WTC11 (cell line): ENCODE data around the gene TMEM72. TPM values are rescaled to one million over a fixed set of nuclear protein-coding genes. Genes with fewer than 3 reads are reported as not detected.

Source experiments
- ATAC-seq: fragments of 200-7000 bp; cut with Tn5 transposase; 2 replicates; pipeline ENCODE4 v1.10.0; 2021; ENCODE audit warnings: mild to moderate bottlenecking, moderate library complexity
- CTCF ChIA-PET: fragments of 300-600 bp; sonication (Branson Sonifier 250); formaldehyde crosslinking; loops from one replicate; lab custom pipeline; 2021; ENCODE audit warnings: antibody characterized with exemption; lab: Charles Lee
- POLR2A ChIA-PET: fragments of 350-600 bp; sonication (Branson Sonifier 250); formaldehyde crosslinking; loops from one replicate; lab custom pipeline; 2021; ENCODE audit warnings: antibody characterized with exemption; lab: Charles Lee
- DNase-seq: peaks from one replicate; pipeline ENCODE4 v3.0.0; 2021; ENCODE audit warnings: low spot score
- H3K27ac Mint-ChIP-seq: 2 replicates; pipeline ENCODE4 v1.8.0; 2021; ENCODE audit warnings: mixed read lengths
- H3K27me3 Mint-ChIP-seq: 2 replicates; pipeline ENCODE4 v1.8.0; 2021; ENCODE audit warnings: low read depth, mild to moderate bottlenecking, moderate library complexity, mixed read lengths
- H3K36me3 Mint-ChIP-seq: 2 replicates; pipeline ENCODE4 v1.8.0; 2021; ENCODE audit warnings: mixed read lengths
- H3K4me1 Mint-ChIP-seq: 2 replicates; pipeline ENCODE4 v1.8.0; 2022; ENCODE audit warnings: mixed read lengths
- H3K4me3 Mint-ChIP-seq: 2 replicates; pipeline ENCODE4 v1.8.0; 2021; ENCODE audit warnings: mild to moderate bottlenecking, moderate library complexity, mixed read lengths
- H3K9me3 Mint-ChIP-seq: 2 replicates; pipeline ENCODE4 v1.8.0; 2021; ENCODE audit warnings: mixed read lengths
- ATF6 ChIP-seq: sonication (generic); formaldehyde crosslinking; IDR thresholded peaks from 2 replicates; pipeline ENCODE4 v1.8.1; 2023; ENCODE audit warnings: mild to moderate bottlenecking, missing genetic modification reagents
- CDX4 ChIP-seq: fragments of 250-450 bp; sonication (Bioruptor Pico); IDR thresholded peaks from 2 replicates; pipeline ENCODE4 v1.9.0; 2021; ENCODE audit warnings: moderate library complexity, mild to moderate bottlenecking, inconsistent platforms, borderline replicate concordance
- FOXP1 ChIP-seq: sonication (generic); formaldehyde crosslinking; IDR thresholded peaks from 2 replicates; pipeline ENCODE4 v1.8.0; 2022; ENCODE audit warnings: missing genetic modification reagents, mild to moderate bottlenecking, moderate library complexity, borderline replicate concordance
- GRHL2 ChIP-seq: fragments of 250-450 bp; sonication (Bioruptor Pico); IDR thresholded peaks from 2 replicates; pipeline ENCODE4 v1.8.0; 2022; ENCODE audit warnings: mild to moderate bottlenecking, moderate library complexity; ENCODE audit not compliant: insufficient replicate concordance, severe bottlenecking
- JUN ChIP-seq: sonication (generic); formaldehyde crosslinking; IDR thresholded peaks from 2 replicates; pipeline ENCODE4 v1.8.0; 2023; ENCODE audit warnings: mild to moderate bottlenecking, missing genetic modification reagents
- KAT7 ChIP-seq: sonication (generic); formaldehyde crosslinking; IDR thresholded peaks from 2 replicates; pipeline ENCODE4 v1.8.1; 2023; ENCODE audit warnings: missing genetic modification reagents, mild to moderate bottlenecking, borderline replicate concordance
- MXD4 ChIP-seq: fragments of 250-450 bp; sonication (Bioruptor Pico); IDR thresholded peaks from 2 replicates; pipeline ENCODE4 v1.8.0; 2021; ENCODE audit warnings: mild to moderate bottlenecking, moderate library complexity, borderline replicate concordance
- NFYB ChIP-seq: sonication (generic); formaldehyde crosslinking; conservative IDR thresholded peaks from 2 replicates; pipeline ENCODE4 v1.8.0; 2022; ENCODE audit warnings: low read depth, missing genetic modification reagents
- NR1H2 ChIP-seq: sonication (generic); formaldehyde crosslinking; IDR thresholded peaks from 2 replicates; pipeline ENCODE4 v1.9.0; 2021; ENCODE audit warnings: mild to moderate bottlenecking, moderate library complexity, missing genetic modification reagents
- PRRX2 ChIP-seq: fragments of 250-450 bp; sonication (Bioruptor Pico); IDR thresholded peaks from 2 replicates; pipeline ENCODE4 v1.8.0; 2021; ENCODE audit warnings: mild to moderate bottlenecking
- RORB ChIP-seq: fragments of 250-450 bp; sonication (Bioruptor Pico); IDR thresholded peaks from 2 replicates; pipeline ENCODE4 v1.9.0; 2021; ENCODE audit warnings: mild to moderate bottlenecking
- ZBTB43 ChIP-seq: sonication (generic); formaldehyde crosslinking; IDR thresholded peaks from 2 replicates; pipeline ENCODE4 v1.8.1; 2023; ENCODE audit warnings: mild to moderate bottlenecking, missing genetic modification reagents
- ZNF219 ChIP-seq: sonication (generic); formaldehyde crosslinking; IDR thresholded peaks from 2 replicates; pipeline ENCODE4 v1.8.0; 2023; ENCODE audit warnings: missing genetic modification reagents, mild to moderate bottlenecking, borderline replicate concordance
- ZNF671 ChIP-seq: fragments of 250-450 bp; sonication (Bioruptor Pico); IDR thresholded peaks from 2 replicates; pipeline ENCODE4 v1.8.0; 2021; ENCODE audit warnings: mild to moderate bottlenecking
- total RNA-seq: library from RNA; stranded (reverse); gene quantifications from 3 replicates; pipeline ENCODE4 v1.2.3, GENCODE V29; 2021
- TF ChIP-seq, protein P1 (sequence below): sonication (generic); formaldehyde crosslinking; IDR thresholded peaks from 2 replicates; pipeline ENCODE4 v1.8.1; 2022; ENCODE audit warnings: low read depth, missing genetic modification reagents, borderline replicate concordance
- TF ChIP-seq, protein P2 (sequence below): sonication (generic); formaldehyde crosslinking; IDR thresholded peaks from 2 replicates; pipeline ENCODE4 v1.8.0; 2023; ENCODE audit warnings: missing genetic modification reagents
- TF ChIP-seq, protein P3 (sequence below): fragments of 200-600 bp; IDR thresholded peaks from 2 replicates; pipeline ENCODE4 v1.8.0; 2022; ENCODE audit warnings: antibody characterized with exemption
- TF ChIP-seq, protein P4 (sequence below): sonication (generic); formaldehyde crosslinking; IDR thresholded peaks from 2 replicates; pipeline ENCODE4 v1.8.0; 2022; ENCODE audit warnings: mild to moderate bottlenecking, missing genetic modification reagents
- TF ChIP-seq, protein P5 (sequence below): sonication (generic); formaldehyde crosslinking; IDR thresholded peaks from 2 replicates; pipeline ENCODE4 v1.8.0; 2022; ENCODE audit warnings: mild to moderate bottlenecking, missing genetic modification reagents

TMEM72 gene
- total RNA-seq, 1 experiment from 2014 or later: not detected

DNA sequence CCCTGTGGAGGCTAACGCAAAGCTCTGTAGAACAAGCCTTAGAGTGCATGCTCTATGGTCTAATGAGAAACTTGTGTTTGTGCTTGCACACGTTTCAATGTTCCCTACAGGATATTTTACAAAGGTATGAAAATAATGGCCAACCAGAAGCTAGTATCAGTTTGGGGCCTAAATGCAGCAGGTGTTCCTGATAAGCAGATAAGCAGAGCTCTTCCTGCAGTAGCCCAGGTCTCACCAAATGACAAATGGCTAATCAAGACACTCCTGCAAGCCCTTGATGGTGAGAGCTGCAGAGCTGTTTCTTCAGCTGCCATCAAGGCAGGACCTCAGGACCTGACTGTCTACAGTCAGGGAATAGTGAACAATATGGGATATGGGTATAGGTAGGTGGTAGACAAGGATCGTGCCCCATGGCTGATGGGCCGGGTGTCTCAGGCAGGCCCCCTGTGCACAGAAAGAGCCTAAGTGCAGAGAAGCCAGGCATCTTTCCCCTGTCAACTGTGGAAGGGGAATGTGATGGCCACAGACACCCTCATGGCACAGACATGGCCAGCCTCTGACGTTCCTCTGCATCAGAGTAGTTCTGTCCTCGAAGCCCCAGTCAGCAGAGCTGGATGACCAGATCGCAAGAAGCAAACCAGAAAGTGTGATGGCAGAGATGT is 25.3 kb downstream of the TMEM72 start:
- POLR2A ChIA-PET: no interaction called here
- H3K4me1 Mint-ChIP-seq: peaks cover 4% of the 10 kb centered on the region
- no peaks in the 10 kb centered on the region for H3K36me3 Mint-ChIP-seq
- H3K9me3 Mint-ChIP-seq: peaks cover 7% of the 10 kb centered on the region; the same call in 1 of the 2 replicates
- no peak overlapping the region for H3K4me3 Mint-ChIP-seq
- ATAC-seq (no peak), DNase-seq (no peak)
- peaks cover 4% of the 10 kb centered on the region; the same call in 1 of the 2 replicates for H3K27me3 Mint-ChIP-seq
- no peak overlapping the region for H3K27ac Mint-ChIP-seq
- no peak for TF ChIP-seq KAT7 (CRISPR knock-in tag)
- TF ChIP-seq, protein P1, sequence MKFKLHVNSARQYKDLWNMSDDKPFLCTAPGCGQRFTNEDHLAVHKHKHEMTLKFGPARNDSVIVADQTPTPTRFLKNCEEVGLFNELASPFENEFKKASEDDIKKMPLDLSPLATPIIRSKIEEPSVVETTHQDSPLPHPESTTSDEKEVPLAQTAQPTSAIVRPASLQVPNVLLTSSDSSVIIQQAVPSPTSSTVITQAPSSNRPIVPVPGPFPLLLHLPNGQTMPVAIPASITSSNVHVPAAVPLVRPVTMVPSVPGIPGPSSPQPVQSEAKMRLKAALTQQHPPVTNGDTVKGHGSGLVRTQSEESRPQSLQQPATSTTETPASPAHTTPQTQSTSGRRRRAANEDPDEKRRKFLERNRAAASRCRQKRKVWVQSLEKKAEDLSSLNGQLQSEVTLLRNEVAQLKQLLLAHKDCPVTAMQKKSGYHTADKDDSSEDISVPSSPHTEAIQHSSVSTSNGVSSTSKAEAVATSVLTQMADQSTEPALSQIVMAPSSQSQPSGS: no peak
- TF ChIP-seq, protein P2, sequence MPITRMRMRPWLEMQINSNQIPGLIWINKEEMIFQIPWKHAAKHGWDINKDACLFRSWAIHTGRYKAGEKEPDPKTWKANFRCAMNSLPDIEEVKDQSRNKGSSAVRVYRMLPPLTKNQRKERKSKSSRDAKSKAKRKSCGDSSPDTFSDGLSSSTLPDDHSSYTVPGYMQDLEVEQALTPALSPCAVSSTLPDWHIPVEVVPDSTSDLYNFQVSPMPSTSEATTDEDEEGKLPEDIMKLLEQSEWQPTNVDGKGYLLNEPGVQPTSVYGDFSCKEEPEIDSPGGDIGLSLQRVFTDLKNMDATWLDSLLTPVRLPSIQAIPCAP (CRISPR knock-in tag): no peak
- no peak for TF ChIP-seq NFYB (CRISPR knock-in tag)
- no peak for TF ChIP-seq JUN (CRISPR knock-in tag)
- no peak for TF ChIP-seq ZNF219 (CRISPR knock-in tag)
- no peak for TF ChIP-seq ZNF671
- TF ChIP-seq FOXP1: no peak
- TF ChIP-seq CDX4: no peak
- TF ChIP-seq RORB (CRISPR knock-in tag): no peak
- TF ChIP-seq ZBTB43 (CRISPR knock-in tag): no peak
- TF ChIP-seq NR1H2 (CRISPR knock-in tag): no peak
- TF ChIP-seq PRRX2: no peak
- no peak for TF ChIP-seq ATF6 (CRISPR knock-in tag)
- TF ChIP-seq, protein P3, sequence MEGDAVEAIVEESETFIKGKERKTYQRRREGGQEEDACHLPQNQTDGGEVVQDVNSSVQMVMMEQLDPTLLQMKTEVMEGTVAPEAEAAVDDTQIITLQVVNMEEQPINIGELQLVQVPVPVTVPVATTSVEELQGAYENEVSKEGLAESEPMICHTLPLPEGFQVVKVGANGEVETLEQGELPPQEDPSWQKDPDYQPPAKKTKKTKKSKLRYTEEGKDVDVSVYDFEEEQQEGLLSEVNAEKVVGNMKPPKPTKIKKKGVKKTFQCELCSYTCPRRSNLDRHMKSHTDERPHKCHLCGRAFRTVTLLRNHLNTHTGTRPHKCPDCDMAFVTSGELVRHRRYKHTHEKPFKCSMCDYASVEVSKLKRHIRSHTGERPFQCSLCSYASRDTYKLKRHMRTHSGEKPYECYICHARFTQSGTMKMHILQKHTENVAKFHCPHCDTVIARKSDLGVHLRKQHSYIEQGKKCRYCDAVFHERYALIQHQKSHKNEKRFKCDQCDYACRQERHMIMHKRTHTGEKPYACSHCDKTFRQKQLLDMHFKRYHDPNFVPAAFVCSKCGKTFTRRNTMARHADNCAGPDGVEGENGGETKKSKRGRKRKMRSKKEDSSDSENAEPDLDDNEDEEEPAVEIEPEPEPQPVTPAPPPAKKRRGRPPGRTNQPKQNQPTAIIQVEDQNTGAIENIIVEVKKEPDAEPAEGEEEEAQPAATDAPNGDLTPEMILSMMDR: no peak
- TF ChIP-seq, protein P4, sequence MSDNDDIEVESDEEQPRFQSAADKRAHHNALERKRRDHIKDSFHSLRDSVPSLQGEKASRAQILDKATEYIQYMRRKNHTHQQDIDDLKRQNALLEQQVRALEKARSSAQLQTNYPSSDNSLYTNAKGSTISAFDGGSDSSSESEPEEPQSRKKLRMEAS (CRISPR knock-in tag): no peak
- TF ChIP-seq, protein P5, sequence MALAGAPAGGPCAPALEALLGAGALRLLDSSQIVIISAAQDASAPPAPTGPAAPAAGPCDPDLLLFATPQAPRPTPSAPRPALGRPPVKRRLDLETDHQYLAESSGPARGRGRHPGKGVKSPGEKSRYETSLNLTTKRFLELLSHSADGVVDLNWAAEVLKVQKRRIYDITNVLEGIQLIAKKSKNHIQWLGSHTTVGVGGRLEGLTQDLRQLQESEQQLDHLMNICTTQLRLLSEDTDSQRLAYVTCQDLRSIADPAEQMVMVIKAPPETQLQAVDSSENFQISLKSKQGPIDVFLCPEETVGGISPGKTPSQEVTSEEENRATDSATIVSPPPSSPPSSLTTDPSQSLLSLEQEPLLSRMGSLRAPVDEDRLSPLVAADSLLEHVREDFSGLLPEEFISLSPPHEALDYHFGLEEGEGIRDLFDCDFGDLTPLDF (CRISPR knock-in tag): no peak
- TF ChIP-seq MXD4 (CRISPR knock-in tag): no peak
- no peak for TF ChIP-seq GRHL2 (CRISPR knock-in tag)
- CTCF ChIA-PET: interaction anchor here (5.2 kb wide), 1 partner anchor 25 kb away, joined by 74 read pairs; the partner anchor contains the start of gene RASSF4
